Measurements from ENCODE around the gene UBXN10.

UBXN10 gene, protein sequence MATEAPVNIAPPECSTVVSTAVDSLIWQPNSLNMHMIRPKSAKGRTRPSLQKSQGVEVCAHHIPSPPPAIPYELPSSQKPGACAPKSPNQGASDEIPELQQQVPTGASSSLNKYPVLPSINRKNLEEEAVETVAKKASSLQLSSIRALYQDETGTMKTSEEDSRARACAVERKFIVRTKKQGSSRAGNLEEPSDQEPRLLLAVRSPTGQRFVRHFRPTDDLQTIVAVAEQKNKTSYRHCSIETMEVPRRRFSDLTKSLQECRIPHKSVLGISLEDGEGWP

DNA sequence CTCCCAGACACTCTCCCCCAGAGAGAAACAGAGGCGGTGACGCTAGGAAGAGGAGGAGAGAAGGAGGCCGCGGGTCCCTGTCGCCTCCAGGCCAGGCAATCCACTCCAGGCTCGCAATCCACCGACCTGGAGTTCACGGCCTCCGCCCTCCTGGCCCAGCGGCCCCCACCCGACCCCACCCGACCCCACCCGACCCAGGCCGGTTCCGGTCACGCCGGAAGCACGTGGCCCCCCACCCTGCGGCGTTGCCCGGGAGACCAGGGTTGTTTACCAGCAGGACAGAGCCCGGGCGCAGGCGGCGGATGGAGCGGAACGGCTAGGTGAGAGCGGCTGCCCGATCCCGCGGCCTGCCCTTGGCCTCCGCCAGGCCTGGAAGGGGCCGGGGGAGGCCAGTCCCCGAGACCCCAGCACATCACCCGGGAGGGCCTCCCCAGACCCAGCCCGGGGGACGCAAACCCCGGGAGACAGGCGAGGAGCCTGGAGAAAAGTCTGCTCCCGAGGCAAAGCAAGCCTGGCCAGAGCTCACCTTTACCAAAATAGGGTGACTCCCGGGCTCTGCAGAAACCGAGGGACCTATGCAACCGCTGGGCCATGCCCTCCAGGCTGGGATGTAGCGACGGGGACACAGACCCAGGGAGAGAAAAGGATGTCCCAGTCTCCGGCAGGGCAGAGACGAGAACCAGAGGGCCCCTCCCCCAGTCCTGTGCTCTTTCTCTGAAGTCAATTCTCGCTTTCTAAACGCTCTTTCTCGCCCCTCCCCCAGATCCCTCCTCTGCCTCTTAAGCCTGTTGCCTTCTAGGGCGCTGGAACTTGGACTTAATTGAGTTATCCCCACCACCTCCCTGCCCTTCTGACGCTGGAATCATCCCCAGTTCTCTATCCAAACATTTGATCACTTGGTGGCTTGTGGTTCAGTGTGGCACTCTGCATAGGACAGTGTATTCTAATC, at the start of gene UBXN10, which contains the start of gene PLA2G2C:
TSS of gene UBXN10 (plus strand) at position 263 of the 949 bp plus-strand sequence. CDS start 4,466 bp downstream, outside the sequence.
TSS of gene PLA2G2C (minus strand) at position 685 of the 949 bp plus-strand sequence. CDS start 9,155 bp downstream, outside the sequence.
- peak; percentile 72 for DNase-seq (ENCODE audit: low spot score)

DNA sequence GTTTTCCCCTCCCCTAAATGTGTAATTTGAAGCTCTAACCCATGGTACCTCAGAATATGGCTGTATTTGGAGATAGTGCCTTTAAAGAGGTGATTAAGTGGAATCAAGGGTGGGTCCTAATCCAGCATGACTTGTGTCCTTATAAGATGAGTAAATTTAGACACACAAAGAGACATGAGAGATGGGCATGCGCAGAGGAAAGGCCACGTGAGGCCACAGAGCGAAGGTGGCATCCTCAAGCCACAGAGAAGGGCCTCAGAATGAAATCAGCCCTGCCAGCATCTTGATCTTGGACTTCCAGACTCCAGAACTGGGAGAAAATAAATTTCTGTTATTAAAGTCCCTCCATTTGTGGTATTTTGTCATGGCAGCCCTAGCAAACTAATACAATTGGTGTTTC, 49.6 kb upstream of the UBXN10 start:
- no peak for DNase-seq (ENCODE audit: low spot score)

DNA sequence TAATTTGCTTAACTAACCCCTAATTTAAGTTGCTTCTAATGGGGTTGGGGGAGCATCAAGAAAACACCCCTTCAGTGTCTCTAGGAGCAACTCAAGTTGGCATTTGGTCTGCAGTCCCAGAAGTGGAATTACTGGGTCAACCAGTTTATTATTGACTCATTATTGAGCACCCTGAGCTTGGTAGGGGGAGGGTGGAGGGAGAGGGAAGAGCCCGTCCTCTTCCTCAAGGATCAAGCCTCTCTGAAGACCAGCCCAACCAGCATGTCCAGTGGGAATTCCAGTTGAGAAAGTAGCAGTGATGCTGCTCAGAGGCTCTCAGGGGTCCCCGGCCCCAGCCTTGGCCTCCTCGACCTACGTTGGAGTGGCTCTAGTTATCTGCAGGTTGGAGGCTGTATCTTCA, 48.8 kb upstream of the UBXN10 start:
- no peak for DNase-seq (ENCODE audit: low spot score)

DNA sequence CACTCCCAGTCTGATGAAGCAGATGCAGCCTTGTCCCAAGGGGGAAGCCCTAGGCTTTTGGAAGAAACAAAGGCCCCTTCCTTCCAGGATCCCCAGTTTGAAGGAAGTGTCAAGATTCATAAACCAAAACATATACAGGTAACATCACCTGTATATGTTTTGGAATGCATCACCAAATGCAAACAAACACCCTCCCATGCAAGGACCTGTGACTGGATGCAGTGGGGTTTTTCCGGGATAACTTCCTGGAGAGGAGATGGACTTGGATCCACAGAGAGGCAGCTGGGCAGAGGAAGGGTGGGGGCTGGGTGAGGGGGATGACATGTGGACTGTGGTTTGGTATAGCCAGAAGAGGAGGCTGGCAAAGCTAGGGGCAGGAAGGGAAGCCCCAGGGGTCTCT, 48.3 kb upstream of the UBXN10 start:
- DNase-seq (ENCODE audit: low spot score), result no peak

DNA sequence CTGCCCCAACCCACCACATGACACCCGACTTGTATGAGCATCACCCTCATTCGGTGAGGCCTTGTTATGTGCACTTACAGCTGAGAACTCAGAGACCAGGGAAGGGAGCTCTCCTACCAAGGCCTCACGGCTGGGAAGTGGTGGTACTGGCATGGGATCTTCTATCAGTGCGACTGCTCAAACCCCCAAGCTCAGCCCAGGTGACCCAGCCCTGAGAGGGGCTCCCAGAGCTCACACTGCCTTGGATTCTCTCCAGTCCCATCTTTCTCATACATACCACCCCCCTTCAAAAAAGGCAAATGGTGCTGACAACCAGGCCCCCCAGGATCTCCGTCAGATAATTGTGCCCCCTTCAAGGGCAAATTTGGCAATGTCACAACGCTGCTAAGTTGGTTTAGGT, 47.5 kb upstream of the UBXN10 start:
- no peak for DNase-seq (ENCODE audit: low spot score)

DNA sequence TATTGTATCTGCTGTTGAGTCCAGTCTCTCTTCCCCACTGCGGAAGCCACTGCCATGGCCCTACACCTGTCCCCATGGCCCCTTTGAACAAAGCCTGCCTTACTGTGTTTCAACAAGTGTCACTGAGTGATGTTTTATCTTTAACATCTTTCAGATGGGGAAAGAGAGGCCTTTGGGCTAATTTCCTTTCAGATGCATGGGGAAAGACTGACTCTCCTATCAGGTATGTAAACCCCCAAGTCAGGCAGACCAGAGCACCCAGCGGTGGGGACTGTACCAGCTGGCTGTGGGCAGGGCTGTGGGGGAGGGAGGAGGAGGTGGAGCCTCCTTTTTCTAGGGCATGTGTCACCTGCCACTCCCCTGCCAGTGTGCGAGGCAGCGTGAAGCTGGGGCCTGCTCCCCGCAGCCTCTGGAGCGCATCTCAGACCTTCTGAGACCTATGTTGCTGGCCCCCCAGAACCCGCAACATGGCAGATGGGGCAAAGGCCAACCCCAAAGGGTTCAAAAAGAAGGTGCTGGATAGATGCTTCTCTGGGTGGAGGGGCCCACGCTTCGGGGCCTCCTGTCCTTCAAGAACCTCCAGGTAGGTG, 46.8 kb upstream of the UBXN10 start, which contains the start of gene PLA2G2F:
TSS of gene PLA2G2F (plus strand) at position 363 of the 590 bp plus-strand sequence. CDS start at position 468, 105 bp downstream.
- no peak for DNase-seq (ENCODE audit: low spot score)

DNA sequence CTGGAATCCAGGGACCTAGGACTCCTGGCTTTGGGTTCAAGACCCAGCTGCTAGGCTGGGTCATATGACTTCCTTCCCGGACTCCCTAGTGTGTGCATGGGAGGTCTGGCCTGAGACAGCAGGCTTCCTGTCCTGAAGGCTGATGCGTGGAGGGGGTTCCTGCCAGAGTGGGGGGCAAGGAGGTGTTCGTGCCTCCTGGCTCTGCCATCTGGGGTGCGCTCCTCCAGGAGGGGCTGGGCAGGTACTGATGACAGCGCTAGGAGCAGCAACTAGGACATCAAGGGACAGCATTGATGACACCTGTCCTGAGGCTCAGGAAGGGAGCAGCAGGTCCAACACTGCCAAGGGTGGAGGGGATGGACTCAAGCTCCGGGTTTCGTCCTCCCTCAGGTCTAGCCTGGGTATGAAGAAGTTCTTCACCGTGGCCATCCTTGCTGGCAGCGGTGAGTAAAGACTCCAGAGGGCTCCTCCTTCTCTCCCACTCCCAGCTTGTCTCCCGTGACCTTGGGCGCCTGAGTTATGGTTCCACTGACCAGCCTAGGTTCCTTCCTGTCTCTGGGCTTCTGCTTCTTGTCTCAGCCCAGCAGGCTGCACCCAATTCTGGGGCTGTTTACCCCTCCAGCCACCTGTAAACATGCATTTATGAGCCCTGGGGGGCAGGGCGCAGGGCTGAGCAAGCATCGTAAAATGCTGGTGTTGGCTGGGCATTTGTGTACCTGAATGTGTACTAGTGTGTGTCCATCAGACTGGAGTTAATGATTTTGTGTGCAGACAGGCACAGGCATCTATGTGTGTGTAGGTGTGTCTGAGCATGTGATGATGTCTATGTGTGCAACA, 45.9 kb upstream of the UBXN10 start:
- no peak for DNase-seq (ENCODE audit: low spot score)

DNA sequence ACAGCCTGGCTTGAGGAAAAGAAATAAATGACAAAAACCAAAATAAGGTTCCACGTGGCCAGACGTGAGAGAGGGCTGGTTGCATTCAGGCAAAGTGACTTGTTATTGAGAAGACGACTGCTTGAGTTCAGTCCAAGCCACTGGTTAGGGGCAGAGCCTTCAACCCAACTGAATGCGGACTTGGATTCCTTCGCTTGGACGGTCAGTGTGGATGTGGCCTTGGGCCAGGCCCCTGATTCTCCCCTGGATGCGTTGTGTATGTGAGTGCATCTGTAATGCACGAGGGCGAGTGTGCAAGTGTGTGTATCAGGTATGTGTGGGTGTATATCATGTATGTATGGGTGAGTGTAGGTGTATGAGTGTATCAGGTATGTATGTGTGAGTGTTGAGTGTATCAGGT, 44.9 kb upstream of the UBXN10 start:
- DNase-seq (ENCODE audit: low spot score), result no peak

DNA sequence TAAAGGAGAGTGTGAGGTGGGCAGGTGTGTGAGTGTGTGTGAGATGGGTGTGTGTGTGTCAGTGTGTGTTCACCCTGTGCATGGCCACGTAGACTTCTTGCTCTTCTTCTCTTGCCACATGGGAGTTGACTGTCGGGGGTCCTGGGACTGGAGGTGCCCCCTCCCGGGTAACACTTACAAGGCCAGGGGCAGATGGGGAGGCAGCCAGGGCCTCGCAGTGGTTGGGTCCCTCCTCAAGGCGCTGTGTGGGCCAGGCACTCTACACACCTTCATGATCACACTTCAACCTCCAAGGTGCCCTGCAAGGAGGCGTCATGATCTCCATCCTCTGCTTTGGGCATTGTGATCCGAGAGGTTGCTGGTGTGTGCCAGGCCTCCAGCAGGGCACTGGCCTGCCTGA, 44.4 kb upstream of the UBXN10 start:
- DNase-seq (ENCODE audit: low spot score), result no peak

DNA sequence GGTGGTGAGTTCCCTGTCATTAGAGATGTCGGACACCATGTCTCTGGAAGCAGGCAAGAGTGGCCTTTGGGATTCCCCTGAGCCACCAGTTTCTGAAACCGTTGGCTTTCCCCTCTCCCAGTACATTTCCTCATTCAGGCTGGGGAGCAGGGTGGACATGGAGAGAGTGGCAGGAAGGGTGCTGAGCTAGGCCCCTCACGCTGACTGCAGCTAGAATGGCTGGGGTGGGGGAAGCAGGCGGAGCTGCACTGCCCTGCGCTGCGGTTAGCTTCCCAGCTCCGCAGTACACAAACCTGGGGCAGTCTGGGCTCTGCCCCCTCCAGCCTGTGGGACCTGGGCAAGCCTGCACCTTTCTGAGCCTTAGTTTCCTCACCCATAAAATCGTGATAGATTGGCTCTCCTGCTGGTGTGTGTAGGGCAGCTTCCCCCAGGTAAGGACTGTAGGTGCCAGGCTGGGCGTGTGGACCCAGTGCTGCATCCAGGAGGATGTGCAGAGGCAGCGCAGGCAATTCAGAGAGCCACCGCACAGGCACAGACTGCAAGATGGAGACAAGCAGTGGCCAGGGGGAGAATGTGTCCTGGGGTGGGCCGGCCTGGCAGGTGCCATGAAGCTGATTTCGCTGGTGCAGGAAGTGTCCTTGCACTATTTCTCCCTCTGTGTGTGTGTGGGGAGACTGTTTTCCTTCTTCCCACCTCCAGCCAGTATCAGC, 43.7 kb upstream of the UBXN10 start:
- no peak for DNase-seq (ENCODE audit: low spot score)

DNA sequence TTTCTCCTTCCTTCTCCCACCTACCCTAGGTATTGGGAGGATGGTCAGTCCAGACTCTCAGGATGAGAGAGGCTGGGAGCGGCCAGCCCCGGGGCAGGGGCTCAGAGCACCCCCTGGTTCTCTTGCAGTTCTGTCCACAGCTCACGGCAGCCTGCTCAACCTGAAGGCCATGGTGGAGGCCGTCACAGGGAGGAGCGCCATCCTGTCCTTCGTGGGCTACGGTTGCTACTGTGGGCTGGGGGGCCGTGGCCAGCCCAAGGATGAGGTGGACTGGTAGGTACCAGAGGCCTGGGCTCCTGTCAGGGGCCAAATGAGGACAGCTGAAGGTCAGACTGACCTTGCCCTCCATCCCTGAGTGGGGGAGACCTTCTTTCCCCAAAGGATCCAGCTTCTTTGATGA, 42.6 kb upstream of the UBXN10 start:
- no peak for DNase-seq (ENCODE audit: low spot score)

DNA sequence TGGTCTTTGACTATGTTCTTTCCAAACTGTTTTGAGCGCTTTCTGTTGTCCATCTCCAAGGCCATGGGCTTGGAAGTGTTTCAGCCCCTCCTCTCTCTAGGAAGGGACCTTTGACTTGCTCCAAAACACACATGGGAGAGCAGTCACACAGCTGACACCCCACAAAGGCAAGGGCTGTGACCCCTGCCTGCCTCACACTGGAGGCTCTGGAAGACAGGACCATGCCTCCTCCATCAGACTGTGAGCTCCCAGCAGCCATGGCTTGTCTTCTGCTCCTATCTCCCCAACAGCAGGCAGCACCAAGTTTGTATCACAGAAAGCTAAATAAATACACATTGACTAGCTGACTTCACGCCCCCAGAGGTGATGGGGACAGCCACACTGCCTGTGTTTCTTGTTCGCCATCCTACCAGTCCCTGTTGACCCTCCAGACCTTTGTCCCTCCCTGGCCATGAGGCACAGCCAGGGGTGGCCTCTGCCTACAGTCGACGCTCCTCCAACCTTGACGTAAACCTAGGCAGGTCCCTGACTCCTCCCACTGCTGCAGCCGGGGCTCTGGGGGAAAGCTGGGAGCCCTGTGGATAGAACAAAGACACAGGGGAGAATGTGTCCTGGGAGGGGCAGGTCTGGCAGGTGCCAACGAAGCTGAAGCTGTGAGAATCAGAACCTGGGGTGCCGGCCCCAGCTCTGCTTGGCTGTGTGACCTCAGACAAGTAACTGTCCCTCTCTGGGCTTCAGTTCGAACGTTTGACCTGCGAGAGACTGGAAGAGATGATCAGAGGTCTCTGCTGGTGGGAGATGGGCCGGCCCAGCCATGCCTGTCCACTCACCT, 41.9 kb upstream of the UBXN10 start:
- no peak for DNase-seq (ENCODE audit: low spot score)

DNA sequence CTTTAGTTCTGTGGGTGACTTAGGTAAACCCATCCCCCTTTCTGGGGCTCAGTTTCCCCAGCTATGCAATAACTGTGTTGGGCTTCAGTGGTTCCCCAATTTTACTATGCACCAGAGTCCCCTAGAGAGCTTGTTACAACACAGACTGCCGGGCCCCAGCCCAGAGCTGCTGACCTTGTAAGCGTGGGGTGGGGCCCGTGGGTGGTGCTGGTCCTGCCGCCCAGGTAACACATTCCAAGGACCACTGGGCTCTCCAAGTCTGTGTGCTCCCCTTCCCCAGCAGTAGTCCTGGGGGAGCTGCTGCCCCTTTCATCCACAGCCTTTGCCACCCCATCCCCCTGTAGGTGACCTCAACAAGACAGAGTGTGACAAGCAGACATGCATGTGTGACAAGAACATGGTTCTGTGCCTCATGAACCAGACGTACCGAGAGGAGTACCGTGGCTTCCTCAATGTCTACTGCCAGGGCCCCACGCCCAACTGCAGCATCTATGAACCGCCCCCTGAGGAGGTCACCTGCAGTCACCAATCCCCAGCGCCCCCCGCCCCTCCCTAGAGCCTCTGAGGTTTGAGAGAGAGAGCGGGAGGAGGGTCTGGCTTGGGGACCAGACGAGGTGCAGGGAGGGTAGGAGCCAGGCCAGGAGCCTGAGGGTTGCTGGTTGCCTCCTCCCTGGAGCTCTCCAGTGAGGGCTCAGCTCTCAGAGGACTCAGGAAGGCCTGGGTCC, 37.9 kb upstream of the UBXN10 start:
- no peak for DNase-seq (ENCODE audit: low spot score)

DNA sequence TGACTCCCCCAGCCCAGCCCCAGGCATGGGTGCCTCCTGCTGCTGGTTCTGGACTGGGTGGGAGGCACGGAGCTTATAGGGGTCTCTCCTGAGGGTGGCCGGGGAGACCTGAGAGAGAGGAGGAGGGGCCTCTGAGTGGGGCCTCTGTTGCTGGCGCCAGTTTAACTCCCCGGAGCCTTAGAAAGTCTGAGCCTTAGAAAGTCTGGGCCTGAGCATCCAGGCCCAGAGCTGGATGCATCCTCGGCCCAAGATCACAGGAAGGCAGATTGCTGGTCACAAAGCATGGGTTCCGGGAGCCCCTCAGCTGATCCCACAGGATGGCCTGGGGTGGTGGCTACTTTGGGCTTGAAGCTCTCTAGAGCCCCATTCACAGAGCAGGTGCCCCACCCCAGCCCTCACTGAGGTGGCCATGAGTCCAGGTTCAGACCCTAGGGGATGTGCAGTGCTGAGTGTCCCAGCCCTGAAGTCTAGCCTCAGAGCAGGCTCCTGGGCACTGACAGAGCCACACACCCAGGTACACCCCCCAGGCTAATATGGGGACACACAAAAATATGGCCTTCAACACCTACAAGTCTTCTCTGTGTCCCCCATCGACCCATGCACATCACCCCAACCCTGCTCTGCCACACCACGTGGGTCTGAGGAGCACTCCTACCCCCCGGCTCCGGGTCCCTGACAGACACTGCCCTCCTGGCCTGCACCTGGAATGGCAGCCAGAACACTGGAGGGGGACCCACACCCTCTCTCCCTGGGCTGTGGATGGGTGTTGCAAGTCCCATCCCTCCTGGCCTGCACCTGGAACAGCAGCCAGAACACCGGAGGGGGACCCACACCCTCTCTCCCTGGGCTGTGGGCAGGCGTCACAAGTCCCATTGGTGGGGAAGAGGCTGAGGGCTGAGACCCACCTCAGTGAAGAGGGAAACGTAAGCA, 37.1 kb upstream of the UBXN10 start:
- DNase-seq (ENCODE audit: low spot score), result no peak

DNA sequence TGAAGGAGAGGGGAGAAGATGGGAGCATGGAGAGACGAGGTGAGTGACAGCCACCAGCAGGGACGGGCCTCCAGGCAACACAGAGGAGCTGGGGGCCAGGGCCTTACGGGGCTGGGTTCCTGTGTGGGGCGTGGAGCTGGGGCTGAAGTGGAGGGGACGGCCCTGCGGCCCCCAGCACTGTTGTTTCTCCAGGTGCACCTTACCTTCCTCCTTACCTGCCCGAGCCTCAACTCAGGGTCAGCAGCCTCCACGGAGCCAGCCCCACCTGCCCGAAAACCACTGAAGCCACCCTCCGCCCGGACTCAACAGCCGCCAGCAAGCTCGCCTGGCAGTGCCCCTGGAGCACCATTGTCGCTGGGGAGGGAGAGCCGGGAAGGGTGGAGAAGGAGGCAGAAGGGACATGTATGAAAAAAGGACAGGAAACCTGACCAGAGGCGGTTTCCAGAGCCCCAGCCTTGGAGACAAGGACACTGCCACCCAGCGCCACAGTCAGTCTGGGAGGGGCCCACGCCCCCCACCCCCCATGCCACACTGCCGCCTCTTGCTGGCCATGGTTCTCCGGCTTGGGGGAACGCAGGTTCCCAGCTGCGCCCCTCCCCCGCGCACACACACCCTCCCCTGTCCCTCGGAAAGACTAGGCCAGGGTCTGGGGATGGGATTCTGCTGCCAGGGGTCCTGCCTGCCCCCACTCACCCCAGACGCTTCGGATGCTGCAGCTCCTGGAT, 36.1 kb upstream of the UBXN10 start:
- DNase-seq (ENCODE audit: low spot score), result no peak

DNA sequence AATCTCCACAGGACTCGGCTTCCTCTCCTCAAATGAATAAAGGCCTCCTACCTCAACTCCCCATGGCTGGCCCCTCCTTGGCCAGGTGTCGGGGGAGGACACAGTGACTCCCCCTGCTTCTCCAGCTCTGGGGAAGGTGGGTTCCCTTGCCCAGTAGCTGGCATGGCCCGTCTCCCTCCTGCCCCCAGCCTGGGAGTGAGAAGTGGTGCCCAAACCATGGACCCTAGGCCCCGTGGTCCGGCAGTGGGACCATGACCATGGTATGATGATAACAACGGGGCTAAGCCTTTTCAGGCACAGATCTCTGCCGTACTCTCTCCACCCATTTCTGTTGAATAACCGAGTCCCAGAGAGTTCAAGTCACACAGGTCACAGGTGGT, 35.6 kb upstream of the UBXN10 start:
- DNase-seq (ENCODE audit: low spot score), result no peak

DNA sequence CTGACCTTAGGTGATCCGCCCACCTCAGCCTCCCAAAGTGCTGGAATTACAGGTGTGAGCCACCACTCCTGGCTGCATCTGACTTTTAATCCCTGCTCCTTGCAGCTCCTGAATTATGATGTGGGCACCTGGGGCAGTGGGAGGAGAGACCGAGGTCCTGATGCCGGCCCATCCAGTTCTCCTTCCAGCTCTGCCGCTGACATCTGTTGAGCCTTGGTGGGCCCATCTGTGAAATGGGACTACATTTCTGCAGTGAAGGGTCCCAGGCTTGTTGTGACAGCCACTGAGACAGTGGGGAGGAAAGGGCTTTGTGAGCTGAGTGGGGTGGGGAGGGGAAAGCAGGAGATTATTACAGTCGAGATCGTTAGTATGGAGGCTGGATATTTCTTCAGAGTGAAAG, 34.9 kb upstream of the UBXN10 start:
- no peak for DNase-seq (ENCODE audit: low spot score)

All from left forelimb (tissue), 1 donor.